Measurements from ENCODE around the gene PPP2R2C.

Gene PPP2R2C

DNA sequence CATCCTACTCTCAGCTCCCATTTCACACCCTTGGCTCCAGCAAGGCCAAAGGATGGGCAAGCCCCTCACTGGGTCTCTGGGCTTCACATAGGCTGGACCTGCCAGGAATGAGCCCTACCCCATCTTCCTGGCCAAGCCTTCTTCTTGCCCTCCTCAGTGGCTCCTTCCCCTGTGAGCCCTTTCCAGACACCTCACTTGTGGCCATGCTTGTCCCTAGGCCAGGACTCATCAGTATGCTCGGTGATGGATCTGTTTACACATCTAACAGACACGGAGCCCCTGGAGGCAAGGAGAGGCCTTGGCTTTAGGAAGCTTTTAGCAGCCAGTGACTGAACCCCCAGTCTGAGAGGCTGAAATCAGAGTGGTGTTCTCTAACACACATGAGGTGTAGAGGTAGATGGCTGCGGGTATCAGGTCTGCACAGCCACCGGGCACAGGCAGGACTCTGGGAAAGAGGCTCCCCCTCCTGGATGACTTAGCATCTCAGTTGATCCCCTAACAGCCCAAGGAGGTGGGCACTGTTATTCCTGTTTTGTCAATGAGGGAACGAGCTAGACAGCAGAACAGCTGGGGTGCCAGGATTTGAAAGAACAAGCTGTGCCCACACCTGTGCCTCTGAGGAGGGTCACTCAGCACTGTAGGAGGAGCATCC is 44.8 kb downstream of the PPP2R2C start:
- no peak overlapping the region for H3K27ac ChIP-seq (ENCODE audit: poor library complexity, severe bottlenecking)
- no peak overlapping the region for H3K4me3 ChIP-seq (ENCODE audit: severe bottlenecking)
- no peaks in the 10 kb centered on the region for H3K36me3 ChIP-seq (ENCODE audit: low read depth)
- H3K4me1 ChIP-seq (ENCODE audit: insufficient read depth, poor library complexity, severe bottlenecking): no peaks in the 10 kb centered on the region
- H3K9me3 ChIP-seq (ENCODE audit: severe bottlenecking): no peaks in the 10 kb centered on the region
- DNase-seq (ENCODE audit: low spot score): no peak
- TF ChIP-seq CTCF (IDR thresholded peaks at IDR 0.05; ENCODE audit: poor library complexity, severe bottlenecking): no peak
- peak; percentile 32; the same call in 1 of the 3 replicates for ATAC-seq (ENCODE audit: low read depth)
- H3K27me3 ChIP-seq (ENCODE audit: insufficient read depth, poor library complexity, severe bottlenecking): no peaks in the 10 kb centered on the region

DNA sequence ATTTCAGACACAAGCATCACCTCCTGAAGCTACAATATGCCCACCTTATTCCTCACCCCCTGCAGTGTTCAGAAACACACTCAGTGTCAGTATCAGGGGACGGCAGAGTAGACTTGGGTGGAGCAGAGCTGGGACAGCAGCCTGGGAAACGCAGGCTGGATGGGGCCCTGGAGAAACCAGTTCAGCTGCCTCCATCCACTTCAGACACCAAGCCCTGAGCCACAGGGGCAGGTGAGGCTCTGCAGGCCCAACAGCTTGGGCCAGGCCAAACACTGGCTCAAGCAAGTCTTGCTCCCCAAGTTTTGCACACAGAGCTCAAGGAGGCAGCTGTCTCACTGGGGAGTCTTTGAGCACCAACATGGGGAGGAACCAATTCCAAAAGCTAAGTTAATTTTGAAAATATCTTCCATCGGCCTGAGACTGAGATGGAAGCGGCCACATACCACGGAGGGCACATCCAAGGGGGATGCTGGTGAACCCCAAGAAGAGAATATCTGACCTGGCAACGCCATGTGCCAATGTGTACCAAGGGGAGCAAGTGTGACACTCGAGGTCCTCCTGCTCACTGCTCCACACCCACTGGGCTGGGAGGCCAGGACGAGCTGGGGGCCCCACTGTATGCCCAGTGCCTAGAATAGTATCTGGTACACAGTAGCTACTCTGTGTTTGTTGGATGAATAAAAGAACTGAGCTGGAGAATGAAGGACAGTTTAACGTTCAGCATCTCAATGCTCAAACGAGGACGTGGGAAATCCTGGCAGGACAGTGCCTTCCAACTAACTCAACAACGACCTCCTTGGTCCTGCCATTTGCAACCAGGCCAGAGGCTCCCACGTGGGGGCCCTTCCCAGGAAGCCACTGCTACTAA is 45.6 kb downstream of the PPP2R2C start:
- no peak for DNase-seq (ENCODE audit: low spot score)
- Histone ChIP-seq H3K27me3 (ENCODE audit: insufficient read depth, poor library complexity, severe bottlenecking) (no peaks in the 10 kb centered on the region), H3K9me3 (ENCODE audit: severe bottlenecking) (no peaks in the 10 kb centered on the region), H3K36me3 (ENCODE audit: low read depth) (no peaks in the 10 kb centered on the region), H3K27ac (ENCODE audit: poor library complexity, severe bottlenecking) (no peak overlapping the region), H3K4me1 (ENCODE audit: insufficient read depth, poor library complexity, severe bottlenecking) (no peaks in the 10 kb centered on the region), H3K4me3 (ENCODE audit: severe bottlenecking) (no peak overlapping the region)
- no peak for TF ChIP-seq CTCF (IDR thresholded peaks at IDR 0.05; ENCODE audit: poor library complexity, severe bottlenecking)
- no peak for ATAC-seq (ENCODE audit: low read depth)

- no peaks in the 10 kb centered on the region for H3K4me1 ChIP-seq (ENCODE audit: insufficient read depth, poor library complexity, severe bottlenecking)
- ATAC-seq (ENCODE audit: low read depth) (no peak), DNase-seq (ENCODE audit: low spot score) (no peak)
- H3K4me3 ChIP-seq (ENCODE audit: severe bottlenecking): no peak overlapping the region
- no peaks in the 10 kb centered on the region for H3K36me3 ChIP-seq (ENCODE audit: low read depth)
- no peak for TF ChIP-seq CTCF (IDR thresholded peaks at IDR 0.05; ENCODE audit: poor library complexity, severe bottlenecking)
- H3K9me3 ChIP-seq (ENCODE audit: severe bottlenecking): no peaks in the 10 kb centered on the region
- H3K27me3 ChIP-seq (ENCODE audit: insufficient read depth, poor library complexity, severe bottlenecking): no peaks in the 10 kb centered on the region
- no peak overlapping the region for H3K27ac ChIP-seq (ENCODE audit: poor library complexity, severe bottlenecking)
Observed at GRCh38 chr4:6425911-6426310, 46.5 kb downstream of the PPP2R2C start.

- no peaks in the 10 kb centered on the region for H3K9me3 ChIP-seq (ENCODE audit: severe bottlenecking)
- no peak overlapping the region for H3K27ac ChIP-seq (ENCODE audit: poor library complexity, severe bottlenecking)
- H3K27me3 ChIP-seq (ENCODE audit: insufficient read depth, poor library complexity, severe bottlenecking): no peaks in the 10 kb centered on the region
- H3K4me1 ChIP-seq (ENCODE audit: insufficient read depth, poor library complexity, severe bottlenecking): no peaks in the 10 kb centered on the region
- DNase-seq (ENCODE audit: low spot score) (no peak), ATAC-seq (ENCODE audit: low read depth) (no peak)
- no peak overlapping the region for H3K4me3 ChIP-seq (ENCODE audit: severe bottlenecking)
- H3K36me3 ChIP-seq (ENCODE audit: low read depth): no peaks in the 10 kb centered on the region
- TF ChIP-seq CTCF (IDR thresholded peaks at IDR 0.05; ENCODE audit: poor library complexity, severe bottlenecking): no peak
Observed at GRCh38 chr4:6425336-6425735, 47.1 kb downstream of the PPP2R2C start.

DNA sequence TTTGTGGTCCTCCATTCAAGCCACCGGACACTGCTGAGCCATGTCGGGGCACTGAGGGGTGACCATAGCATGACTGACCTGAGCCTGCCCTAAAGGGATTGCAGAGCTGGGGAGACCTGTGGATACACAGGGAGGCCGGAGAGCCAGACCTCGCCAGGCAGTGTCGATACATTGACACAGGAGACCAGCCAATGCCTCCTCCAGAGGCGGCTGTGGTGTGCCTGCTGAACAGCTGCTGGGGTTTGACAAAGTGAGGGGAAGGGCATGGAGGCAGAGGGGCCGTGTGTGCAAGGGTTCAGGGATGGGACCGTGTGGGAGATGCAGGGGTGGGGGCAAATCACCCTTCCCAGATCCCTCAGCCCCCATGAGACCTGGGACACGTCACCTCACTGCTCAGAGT is 48.0 kb downstream of the PPP2R2C start:
- no peaks in the 10 kb centered on the region for H3K9me3 ChIP-seq (ENCODE audit: severe bottlenecking)
- no peak overlapping the region for H3K4me3 ChIP-seq (ENCODE audit: severe bottlenecking)
- no peak for DNase-seq (ENCODE audit: low spot score)
- H3K27ac ChIP-seq (ENCODE audit: poor library complexity, severe bottlenecking): no peak overlapping the region
- ATAC-seq (ENCODE audit: low read depth): no peak
- no peak for TF ChIP-seq CTCF (IDR thresholded peaks at IDR 0.05; ENCODE audit: poor library complexity, severe bottlenecking)
- H3K27me3 ChIP-seq (ENCODE audit: insufficient read depth, poor library complexity, severe bottlenecking): no peaks in the 10 kb centered on the region
- no peaks in the 10 kb centered on the region for H3K4me1 ChIP-seq (ENCODE audit: insufficient read depth, poor library complexity, severe bottlenecking)
- no peaks in the 10 kb centered on the region for H3K36me3 ChIP-seq (ENCODE audit: low read depth)
